HCEC 1CT (cell line): Measurements from ENCODE around the gene HCRTR1.

Experiments
- DNase-seq: peaks from one replicate; pipeline ENCODE4 v3.0.0-alpha.2; 2017

The HCRTR1 gene

DNA sequence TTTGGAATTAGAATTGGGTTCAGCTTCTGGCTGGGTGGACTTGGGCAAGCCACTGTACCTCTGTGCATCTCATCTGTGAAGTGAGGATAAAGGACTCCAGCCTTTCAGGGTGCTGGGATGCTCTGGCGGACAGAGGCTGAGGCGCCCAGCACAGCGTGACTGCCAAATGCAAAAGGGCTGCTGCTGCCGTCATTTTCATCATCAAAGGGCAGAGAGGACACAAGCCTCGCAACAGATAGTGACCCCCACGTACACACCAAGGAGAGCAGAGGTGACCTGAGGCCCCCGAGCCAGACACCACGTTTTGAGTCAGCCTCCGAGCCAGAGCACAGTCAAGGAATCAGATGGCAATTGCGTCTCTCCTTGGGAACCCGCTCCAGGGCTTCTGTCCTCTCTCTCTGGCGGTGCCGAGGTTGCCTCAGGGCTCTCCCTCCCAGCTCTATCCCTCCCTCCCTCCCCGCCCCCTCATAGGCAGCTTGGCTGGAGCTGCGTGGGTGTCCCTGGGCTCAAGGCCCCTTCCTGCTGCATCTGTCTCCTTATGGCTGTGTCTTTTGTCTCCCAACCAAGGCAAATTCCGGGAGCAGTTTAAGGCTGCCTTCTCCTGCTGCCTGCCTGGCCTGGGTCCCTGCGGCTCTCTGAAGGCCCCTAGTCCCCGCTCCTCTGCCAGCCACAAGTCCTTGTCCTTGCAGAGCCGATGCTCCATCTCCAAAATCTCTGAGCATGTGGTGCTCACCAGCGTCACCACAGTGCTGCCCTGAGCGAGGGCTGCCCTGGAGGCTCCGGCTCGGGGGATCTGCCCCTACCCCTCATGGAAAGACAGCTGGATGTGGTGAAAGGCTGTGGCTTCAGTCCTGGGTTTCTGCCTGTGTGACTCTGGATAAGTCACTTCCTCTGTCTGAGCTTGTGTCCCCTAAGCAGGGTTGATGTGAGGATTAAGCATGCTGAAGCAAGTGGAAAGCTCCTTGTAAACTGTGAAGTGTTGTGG lies 9.0 kb downstream of the HCRTR1 start:
- no peak for DNase-seq

DNA sequence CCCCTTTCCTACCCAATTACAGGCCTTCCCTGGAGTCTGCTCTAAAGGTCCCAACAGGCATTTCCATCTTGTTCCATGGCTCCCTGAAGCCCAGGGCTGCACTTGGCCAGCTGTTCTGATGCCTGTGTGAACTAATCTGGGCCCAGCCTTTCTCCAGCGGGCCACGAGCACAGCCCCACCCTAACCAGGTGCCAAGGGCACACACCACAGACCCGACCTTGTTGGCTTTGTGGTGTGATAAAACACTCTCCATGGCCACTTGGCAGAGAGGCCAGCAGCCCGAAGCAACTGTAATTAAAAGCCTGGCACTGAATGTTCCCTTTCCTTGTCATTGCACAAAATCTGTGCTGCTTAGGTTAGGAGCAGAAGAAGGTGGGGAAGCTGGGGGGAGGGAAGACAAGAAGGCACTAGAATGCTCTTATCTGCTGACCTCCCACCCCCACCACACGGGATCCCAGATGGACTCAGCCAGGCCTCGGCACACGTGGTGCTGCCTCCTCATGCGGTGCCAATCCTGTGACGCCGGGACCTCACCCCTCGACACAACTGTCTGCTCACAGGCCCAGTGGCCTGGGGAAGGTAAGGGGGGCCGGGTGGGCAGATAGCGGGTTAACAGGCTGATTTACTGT lies 9.9 kb downstream of the HCRTR1 start:
- no peak for DNase-seq

DNA sequence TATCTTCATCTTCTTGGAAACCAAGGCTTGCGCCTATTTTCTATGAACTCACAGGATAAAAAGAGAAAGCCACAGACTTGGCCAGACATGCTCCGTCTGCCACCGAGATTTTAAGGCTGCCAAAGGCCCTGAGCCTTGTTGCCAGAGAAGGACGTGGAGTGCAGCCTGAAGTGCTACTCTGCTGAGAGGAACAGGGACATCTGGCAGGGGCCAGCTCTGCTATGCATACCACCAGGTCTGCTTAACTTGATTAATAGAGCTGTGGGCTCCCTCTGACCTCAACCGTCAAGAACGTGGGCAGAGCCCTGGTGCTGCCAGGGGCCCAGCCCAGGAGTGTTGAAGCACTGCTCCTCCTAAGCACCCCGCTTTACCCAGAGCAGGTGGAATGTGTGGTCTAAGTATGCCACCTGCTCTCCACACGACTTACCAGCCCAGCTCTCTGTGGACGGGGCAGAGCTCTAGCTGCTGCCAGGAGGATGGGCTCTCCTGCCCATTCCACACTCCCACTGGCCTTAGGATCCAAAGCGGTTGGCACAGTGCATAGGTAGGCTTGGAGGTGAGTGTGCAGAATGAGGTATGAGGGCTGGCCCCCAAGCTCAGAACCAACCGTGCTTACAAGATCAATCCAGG lies 10.6 kb downstream of the HCRTR1 start:
- DNase-seq = no peak

DNA sequence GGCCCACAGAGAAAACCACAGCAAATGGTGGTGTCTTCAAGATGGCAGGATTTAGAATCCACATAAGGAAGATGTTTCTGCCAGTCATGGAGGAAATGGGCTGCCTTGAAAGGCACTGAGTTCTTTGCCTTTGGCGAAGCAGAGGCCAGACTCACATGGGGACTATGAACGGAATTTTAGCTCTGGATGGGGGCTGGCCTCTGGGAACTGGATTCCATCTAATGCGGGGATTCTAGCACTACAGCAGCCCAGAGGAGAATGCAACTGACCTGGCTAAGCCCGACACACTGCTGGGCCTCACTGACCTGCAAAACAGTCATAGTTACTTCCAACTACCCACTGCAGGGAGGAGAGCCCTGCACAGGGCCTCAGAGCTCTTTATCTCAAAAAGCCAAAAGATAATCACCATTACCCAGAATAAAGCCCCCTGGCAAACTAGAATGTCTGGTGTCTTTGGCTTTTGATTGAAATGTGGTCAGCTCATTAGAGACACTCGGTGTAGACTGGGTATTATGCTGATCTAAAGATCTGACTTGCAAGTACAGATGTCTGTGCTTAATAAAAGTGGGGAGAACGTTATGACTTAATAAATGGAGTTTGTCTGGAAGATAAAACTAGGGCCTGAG lies 11.6 kb downstream of the HCRTR1 start:
- DNase-seq = no peak

DNA sequence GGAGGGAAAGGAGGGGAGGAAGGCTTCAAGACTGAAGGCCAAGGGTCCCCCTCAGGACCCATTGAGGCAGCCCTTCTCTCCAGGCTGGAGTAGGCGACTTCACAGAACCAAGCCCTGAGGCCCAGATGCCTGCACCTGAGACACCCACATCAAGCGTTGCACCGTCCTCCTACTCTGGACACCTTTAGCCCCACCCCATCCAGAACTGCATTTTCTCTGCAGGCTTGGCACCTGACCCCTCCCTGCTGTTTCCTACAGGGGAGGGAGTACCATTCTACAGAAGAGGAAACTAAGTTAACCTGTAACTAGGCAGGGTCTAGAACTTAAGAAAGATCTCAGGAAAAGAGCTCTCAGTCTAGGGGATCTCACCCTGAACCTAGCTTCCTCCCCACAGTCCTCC lies 15.2 kb downstream of the HCRTR1 start:
- DNase-seq = no peak

DNA sequence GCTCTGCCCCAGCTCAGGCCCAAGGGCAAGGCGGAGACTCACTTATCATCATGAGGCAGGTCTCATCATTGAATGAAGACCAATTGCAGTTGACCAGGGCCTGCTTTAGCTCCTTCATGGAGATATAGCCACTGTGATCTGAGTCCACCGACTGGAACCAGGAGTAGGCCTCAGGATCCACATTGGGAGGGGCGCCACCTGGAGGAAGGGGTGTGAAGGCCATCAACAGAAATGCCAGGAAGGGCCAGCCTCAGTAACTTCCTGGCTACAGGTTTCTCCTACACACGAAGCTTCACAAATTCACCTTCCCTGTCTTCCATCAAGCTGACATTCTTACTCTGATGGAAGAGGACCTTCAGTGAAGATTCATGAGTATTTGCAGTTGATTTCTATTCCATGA lies 15.6 kb downstream of the HCRTR1 start:
- no peak for DNase-seq

DNA sequence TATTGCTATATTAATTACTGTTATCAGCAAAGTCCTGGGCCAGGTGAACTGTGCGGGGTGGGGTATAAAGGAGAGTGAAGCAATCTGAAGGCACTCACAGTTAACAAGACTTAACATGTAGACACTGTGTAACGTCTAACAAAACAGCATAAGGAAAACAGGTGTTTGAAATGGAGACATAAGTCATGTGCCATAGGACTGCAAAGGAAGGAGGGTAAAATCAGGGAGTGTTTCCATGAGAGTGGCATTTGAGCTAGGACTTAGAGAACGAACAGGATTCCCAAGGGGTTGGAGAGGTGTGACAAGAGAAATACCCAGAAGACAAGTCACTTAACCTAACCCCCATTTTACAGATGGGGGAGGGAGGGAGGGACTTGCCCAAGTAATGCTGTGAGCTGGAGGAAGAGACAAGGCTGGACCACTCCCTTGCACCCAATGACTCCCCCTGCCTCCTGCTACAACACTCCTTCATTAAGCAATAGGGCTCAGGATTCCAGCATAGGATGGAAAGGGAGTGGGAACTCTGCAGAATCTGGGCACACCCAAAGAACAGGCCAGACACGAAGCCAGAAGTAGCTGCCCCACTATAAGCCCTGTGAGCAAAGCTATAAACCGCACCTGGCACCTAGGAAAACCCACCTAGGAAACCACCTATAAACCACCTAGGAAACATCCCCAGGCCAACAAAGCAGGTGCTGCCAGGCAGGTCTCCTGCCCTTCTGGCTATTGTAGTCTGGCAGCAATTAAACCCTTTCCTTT lies 20.6 kb downstream of the HCRTR1 start:
- DNase-seq = no peak

DNA sequence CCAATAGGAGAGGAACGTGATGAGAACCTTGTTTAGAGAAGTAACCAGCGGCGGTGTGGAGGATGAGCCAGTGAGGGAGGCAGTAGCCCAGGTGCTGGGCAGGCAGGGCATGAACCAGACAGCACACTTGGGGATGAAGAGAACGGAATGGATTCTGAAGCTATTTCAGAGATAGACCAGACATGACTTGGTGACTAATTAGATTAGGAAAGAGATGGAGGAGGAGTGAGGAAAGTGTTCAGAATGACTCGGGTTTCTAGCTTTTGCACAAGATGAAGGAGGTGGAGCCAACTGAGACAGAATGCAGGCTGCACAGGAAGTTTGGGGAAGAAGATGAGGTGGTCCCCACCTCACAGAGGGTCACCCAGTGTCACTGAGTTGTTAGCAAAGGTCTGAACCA lies 22.1 kb downstream of the HCRTR1 start:
- DNase-seq = peak; percentile 77

DNA sequence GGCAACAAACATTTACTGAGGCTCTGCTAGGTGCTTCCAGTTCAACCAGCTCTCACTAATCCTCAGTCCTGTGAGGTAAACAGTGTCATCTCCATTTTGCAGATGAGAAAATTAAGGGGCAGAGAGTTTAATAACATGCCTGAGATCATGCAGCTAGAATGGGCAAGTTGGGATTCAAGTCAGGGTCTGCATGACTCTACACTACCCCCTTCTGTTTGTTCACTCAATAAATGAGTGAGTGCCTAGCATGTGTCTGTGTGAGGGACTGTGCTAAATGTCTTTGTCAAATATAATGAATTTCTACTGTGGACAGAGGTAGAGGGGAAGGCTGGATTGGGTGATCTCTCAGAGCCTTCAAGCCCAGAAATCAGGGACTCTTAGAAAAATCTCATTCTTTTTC lies 22.7 kb downstream of the HCRTR1 start:
- no peak for DNase-seq

DNA sequence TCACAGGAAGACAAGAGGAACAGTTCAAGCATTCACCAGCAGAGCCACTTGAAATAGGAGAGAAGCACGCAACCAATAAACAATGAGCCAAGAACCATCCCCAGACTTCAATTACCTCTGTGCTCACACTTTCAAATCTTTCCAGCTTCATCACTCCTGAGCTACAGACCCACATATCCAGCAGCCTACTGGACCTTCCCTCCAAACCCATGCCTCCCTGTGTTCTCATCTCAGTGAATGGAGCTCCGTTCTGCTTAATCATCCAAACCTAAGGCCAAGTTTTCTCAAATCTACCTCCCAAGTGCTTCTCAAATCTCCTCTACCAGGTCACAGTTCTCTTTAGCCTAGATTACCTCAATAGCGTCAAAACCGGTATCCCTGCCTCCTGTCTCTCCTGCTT lies 23.5 kb downstream of the HCRTR1 start:
- no peak for DNase-seq

DNA sequence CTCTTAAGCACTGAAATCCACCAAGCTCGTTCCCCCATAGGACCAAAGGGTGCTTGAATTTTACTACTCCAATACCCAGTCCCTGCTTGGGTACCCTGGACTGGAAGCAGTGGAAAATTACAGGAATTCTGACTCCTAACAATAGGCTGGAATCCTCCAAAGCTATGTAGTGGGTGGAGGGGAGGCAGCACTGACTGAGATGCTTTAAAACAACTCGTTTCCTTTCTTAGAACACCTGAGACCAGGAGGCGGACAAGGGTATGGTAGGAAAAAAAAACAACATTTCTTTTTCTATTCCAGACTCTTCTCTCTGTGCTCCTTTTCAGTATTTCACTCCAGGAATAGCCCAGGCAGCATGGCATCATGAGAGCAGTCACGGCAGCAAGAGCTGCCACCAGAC lies 24.9 kb downstream of the HCRTR1 start:
- no peak for DNase-seq

DNA sequence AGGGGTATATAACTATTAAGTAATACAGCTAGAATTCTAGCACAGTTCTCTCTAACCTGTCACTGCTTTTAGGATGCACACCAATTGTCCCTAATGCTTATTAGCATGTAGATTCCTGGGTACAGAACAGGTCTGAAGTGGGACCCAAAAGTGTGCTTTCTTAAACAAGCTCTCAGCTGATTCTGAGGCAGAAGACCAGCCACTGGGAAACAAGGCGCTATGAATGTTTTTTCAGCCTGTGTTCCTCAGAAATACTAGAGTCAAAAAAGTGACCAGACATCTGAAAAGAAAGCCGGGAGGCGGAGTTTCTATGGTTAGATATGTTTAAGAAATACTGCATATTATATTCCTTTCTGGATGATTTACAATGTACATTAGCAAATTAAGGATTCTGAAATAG lies 25.4 kb downstream of the HCRTR1 start:
- no peak for DNase-seq

DNA sequence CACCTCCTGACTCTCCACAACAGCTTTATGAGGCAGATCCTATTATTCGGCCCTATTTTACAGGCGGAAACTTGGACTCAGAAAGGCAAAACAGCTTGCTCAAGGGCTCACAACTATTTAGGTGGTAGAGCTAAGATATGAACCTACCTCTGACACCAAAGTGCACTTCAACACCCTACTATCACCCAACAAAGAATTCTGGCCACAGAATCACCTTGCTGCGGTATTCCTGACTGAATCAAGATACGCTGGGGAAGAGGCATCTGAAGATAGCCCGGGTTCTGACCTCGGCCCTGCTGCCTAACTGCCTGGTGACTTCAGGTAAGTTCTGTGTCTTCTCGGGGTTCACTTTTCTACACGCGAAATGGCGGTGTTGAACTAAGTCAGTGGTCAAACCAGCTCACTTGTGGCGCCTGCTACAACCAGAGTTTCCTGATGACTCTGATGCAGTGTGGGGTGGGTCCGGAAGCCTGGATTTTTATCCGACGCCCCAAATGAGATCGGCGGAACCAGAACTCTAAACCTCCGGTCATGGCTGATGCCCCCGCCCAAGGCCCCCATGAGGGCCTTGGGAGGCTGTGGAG lies 26.6 kb downstream of the HCRTR1 start:
- no peak for DNase-seq

DNA sequence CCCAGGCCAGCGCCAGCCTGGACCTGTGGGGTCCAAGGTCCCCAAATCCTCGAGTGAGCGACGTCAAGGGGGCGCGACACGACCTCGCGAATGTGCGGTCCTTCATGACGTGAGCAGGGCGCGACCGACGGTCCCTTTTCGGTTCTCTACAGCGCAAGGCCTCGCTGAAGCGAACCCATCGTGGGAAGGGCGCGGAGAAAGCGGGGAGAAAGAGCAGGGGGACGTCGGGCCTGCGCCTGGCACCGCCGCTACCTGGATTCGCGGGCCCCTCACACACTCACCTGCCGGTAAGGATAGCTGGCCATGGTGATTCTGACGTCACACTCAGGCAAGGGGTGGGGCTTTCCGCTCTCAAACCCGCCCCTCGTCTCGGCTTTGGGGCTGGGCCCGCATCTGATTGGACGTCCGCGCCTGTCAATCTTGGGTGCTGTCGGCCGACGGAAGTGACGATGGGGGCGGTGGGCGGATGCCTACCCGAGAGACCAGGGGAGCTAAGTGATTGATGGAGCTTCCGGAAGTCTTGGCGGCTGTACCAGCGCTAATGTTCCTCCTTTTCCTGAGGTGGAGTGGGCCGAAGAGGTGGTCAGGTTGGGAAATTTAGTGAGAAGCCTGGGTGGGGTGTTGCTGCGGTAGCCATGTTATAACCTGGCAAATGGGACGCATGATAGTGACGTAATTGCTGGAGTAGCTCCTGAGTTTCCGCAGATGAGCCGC lies 27.2 kb downstream of the HCRTR1 start, which contains the start of gene PEF1:
TSS of gene PEF1 (minus strand) at position 317 of the 714 bp plus-strand sequence. CDS start at position 305, 12 bp downstream.
- DNase-seq = peak; percentile 96

DNA sequence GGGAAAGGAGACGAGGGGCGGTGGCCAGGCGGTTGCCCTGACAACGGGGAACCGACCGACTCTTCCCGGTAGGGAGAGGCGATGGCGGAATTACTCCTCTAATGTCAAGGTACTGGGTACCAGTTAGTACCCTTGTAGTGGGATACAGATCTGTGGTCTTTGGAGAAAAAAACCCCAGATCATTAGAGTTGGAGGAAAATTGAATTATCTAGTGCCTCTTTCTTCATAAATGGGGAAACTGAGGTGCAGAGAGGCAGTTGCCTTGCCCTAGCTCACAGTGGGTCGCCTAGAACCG lies 27.7 kb downstream of the HCRTR1 start:
- no peak for DNase-seq

DNA sequence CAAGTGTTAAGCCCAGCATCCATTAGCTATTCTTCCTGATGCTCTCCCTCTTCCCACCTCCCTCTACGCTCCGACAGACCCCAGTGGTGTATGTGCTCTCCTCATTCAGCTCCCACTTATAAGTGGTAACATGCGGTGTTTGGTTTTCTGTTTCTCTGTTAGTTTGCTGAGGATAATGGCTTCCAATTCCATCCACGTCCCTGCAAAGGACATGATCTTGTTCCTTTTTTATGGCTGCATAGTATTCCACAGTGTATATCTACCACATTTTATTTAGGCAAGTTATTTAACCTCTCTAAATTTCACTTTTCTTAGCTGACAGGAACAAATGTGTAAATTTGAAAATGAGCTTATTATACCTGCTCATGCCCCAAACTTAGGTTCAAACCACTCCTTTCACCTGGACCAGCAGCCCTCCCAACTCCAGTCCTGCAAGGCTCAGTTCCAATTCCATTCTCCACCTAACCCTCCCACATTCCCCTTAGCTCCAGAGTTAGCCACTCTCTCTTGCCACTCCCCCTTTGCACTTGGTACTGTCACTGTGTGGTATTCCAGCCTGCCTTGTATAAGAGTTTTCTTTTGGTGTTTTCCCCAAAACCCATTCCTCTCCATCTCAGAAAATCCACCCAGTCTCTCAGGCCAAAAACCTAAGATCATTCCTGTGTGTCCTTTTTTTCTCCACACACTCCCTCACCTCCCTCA lies 28.9 kb downstream of the HCRTR1 start:
- DNase-seq = no peak

DNA sequence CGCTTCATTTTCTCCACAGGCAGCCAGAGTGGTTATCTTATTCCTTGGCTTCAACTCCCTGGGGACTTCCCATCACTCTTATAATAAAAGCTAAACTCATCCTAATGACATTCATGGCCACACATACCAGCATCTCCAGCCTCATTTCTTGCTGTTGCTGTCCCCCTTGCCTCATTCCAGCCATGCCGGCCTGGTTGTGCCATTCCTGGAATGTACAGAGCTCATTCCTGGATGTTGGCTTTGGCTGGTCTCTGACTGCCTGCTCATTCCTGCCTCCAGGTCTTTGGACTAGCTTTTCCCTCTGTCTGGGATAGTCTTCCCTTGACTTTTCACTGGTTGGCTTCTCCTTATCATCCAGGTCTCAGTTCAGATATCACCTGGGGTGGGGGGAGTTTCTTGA lies 29.6 kb downstream of the HCRTR1 start:
- DNase-seq = no peak

DNA sequence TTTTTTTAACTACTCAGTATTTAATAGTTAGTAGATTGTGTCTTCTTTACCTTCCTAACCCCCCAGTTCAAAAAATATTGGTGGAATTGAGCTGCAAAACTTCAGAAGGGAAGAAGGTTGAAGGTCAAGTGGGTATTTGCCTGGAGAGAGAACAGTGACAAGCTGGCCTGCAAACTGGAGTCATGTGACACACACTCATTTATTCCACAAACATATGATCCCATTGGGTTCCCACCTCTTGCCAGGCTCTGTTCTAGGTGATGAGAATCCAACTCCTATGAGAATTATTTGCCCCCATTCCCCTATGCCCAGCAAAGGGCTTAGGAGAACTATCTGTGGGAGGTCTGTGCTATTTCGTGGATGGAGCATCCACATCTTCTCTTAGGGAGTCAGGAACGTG lies 30.7 kb downstream of the HCRTR1 start:
- DNase-seq = no peak

DNA sequence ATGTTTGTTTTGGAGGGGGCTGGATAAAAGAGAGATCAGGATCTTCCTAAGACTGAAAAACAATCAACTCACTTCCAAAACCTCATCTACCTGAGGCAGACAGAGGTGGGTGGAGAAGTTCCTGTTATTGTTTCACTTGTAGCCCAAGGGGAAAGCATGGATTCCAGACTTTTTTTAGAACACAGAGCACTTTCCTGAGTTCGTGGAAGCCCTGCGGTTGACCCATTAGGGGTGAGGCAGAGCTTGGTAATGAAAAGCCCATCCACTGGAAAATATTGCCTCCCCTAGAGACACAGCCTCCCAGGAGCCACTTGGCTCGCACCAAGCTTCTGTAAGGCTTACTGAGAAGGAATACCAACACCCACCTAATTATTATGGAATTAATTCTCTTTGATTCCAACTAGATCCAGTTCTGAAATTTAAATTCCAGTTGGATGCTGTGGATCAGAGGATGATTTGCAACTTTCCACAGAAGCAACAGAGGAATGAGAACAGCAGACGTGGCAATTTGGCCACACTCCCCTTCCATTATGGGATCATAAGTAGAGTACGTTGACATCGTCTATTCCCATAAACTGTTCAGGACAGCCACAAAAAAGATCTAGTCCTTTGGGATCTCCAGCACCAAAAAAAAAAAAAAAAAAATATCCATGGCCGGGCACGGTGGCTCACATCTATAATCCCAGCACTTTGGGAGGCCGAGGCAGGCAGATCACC lies 31.3 kb downstream of the HCRTR1 start:
- DNase-seq = no peak
